Mesothelial cell of epicardium (in vitro differentiated cells): ENCODE results near the gene VSX1. TPM values are rescaled to one million over a fixed set of nuclear protein-coding genes. Genes with fewer than 3 reads are reported as not detected.

ENCODE experiments used
- DNase-seq, 2 experiments: peaks; one replicate each; pipeline ENCODE4 v3.0.0; 2021; ENCODE audit warnings: low spot score in 2 of 2; ENCODE audit not compliant: unreplicated experiment in 2 of 2
- H3K27ac Mint-ChIP-seq: 2 replicates; pipeline ENCODE4 v1.8.0; 2021; ENCODE audit warnings: mixed read lengths
- H3K27me3 Mint-ChIP-seq: 2 replicates; pipeline ENCODE4 v1.8.0; 2021; ENCODE audit warnings: low read depth, mixed read lengths
- H3K36me3 Mint-ChIP-seq: 2 replicates; pipeline ENCODE4 v1.8.0; 2021; ENCODE audit warnings: mixed read lengths
- H3K4me1 Mint-ChIP-seq: 2 replicates; pipeline ENCODE4 v1.8.0; 2021; ENCODE audit warnings: mixed read lengths
- H3K4me3 Mint-ChIP-seq: 2 replicates; pipeline ENCODE4 v1.8.0; 2021; ENCODE audit warnings: mild to moderate bottlenecking, moderate library complexity, mixed read lengths
- H3K9me3 Mint-ChIP-seq: 2 replicates; pipeline ENCODE4 v1.8.0; 2021; ENCODE audit warnings: mixed read lengths
- CTCF ChIP-seq: fragments of 200-600 bp; sonication (generic); IDR thresholded peaks from one replicate; pipeline ENCODE4 v1.5.0; 2021; ENCODE audit warnings: antibody characterized with exemption; ENCODE audit not compliant: unreplicated experiment
- total RNA-seq: library from RNA; stranded (reverse); gene quantifications from 3 replicates; pipeline ENCODE4 v1.2.1, GENCODE V29; 2021

Gene VSX1
- total RNA-seq, 1 donor from 2014 or later: not detected

GRCh38 chr20:25032478-25033264, 49.3 kb downstream of the VSX1 start:
- Mint-ChIP-seq H3K27ac (peak overlapping the region; percentile 71), H3K9me3 (no peaks in the 10 kb centered on the region), H3K36me3 (no peaks in the 10 kb centered on the region), H3K4me3 (no peak overlapping the region), H3K27me3 (peaks cover 12% of the 10 kb centered on the region), H3K4me1 (peaks cover 50% of the 10 kb centered on the region)
- DNase-seq: no peak
- TF ChIP-seq CTCF: no peak

- DNase-seq: no peak
- Mint-ChIP-seq H3K27me3 (peaks cover 18% of the 10 kb centered on the region), H3K27ac (peak overlapping the region; percentile 71), H3K4me3 (no peak overlapping the region), H3K4me1 (peaks cover 50% of the 10 kb centered on the region), H3K36me3 (no peaks in the 10 kb centered on the region), H3K9me3 (no peaks in the 10 kb centered on the region)
- no peak for TF ChIP-seq CTCF
These were observed 49.9 kb downstream of the VSX1 start for GRCh38 chr20:25032065-25032477.

- H3K27ac Mint-ChIP-seq: no peak overlapping the region
- DNase-seq: no peak
- no peaks in the 10 kb centered on the region for H3K36me3 Mint-ChIP-seq
- H3K4me3 Mint-ChIP-seq: no peak overlapping the region
- H3K9me3 Mint-ChIP-seq: no peaks in the 10 kb centered on the region
- no peak for TF ChIP-seq CTCF
- peaks cover 43% of the 10 kb centered on the region for H3K4me1 Mint-ChIP-seq
- peaks cover 22% of the 10 kb centered on the region for H3K27me3 Mint-ChIP-seq
These were observed 50.7 kb downstream of the VSX1 start for GRCh38 chr20:25031241-25031640.

GRCh38 chr20:25030649-25031207, 51.2 kb downstream of the VSX1 start:
- Mint-ChIP-seq H3K4me3 (no peak overlapping the region), H3K27me3 (peaks cover 22% of the 10 kb centered on the region), H3K36me3 (no peaks in the 10 kb centered on the region), H3K27ac (no peak overlapping the region), H3K9me3 (no peaks in the 10 kb centered on the region), H3K4me1 (peaks cover 38% of the 10 kb centered on the region)
- no peak for DNase-seq
- no peak for TF ChIP-seq CTCF

GRCh38 chr20:25030007-25030648, 51.8 kb downstream of the VSX1 start:
- TF ChIP-seq CTCF: no peak
- Mint-ChIP-seq H3K4me3 (no peak overlapping the region), H3K27ac (no peak overlapping the region), H3K4me1 (peaks cover 37% of the 10 kb centered on the region), H3K27me3 (peaks cover 22% of the 10 kb centered on the region), H3K36me3 (no peaks in the 10 kb centered on the region), H3K9me3 (no peaks in the 10 kb centered on the region)
- no peak for DNase-seq
